ENCODE results near the gene SPPL2B.

Gene SPPL2B

GRCh38 chr19:2302319-2303210 is 25.9 kb upstream of the SPPL2B start:
- no peak for DNase-seq

DNA sequence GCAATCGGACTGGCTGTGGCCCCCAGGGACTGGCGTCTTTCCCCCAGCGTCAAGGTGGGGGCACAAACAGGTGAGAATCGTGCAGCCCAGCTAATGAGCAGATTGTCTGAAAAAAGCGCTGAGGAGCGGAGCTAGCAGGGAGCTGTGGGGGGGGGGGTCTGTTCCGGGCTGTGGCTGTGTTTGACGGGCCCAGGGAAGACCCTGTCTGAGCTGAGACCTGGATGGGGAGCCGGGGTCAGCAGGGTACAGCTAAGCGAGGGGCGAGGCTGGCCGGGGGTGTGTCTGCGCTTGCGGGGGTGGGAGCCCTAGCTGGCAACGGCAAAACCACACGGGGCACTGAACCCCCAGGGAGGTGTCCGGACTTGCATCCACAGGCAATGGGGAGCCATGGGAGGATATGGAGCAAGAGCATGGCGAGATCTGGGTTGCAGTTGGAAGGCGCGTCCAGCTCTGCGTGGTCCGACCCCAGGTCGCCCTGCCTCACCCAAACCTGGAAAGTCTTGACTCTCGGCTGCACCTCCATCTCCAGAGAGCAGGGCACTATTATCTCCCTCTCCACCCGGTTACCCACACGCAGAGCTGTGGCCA is 25.2 kb upstream of the SPPL2B start:
- DNase-seq: no peak

- no peak for DNase-seq
Measured at GRCh38 chr19:2305452-2306280, 22.8 kb upstream of the SPPL2B start.

- DNase-seq: no peak
Measured at GRCh38 chr19:2306281-2306806, 22.1 kb upstream of the SPPL2B start.

GRCh38 chr19:2306971-2307370 is 21.5 kb upstream of the SPPL2B start:
- no peak for DNase-seq

- DNase-seq: no peak
Measured at GRCh38 chr19:2307518-2308012, 20.9 kb upstream of the SPPL2B start.

DNA sequence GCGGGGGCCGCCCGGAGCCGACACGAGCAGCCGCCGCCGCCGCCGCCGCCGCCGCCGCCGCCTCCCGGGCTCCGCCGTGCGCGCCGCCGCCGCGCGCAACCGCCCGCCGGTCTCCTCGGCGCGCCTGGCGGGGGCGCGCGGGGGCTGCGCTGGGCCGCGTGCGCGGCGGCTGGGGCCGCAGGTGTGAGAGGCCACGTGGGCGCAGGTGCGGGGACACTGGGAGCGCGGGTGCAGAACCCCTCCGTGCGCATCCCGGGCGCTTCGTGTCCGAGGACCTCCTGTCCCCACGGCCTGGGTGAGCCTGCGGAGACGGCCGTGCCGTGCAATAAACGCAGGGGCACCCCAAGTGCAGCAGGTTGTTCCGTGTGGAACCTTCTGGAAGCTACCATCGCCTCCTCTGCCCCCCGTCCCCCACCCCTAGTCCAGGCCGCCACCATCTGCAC is 20.3 kb upstream of the SPPL2B start, which contains the start of gene LINGO3:
Gene LINGO3, minus strand, starts transcription at position 41 of the 443 bp plus-strand sequence. CDS start 16,378 bp downstream, outside the sequence.
- no peak for DNase-seq

DNA sequence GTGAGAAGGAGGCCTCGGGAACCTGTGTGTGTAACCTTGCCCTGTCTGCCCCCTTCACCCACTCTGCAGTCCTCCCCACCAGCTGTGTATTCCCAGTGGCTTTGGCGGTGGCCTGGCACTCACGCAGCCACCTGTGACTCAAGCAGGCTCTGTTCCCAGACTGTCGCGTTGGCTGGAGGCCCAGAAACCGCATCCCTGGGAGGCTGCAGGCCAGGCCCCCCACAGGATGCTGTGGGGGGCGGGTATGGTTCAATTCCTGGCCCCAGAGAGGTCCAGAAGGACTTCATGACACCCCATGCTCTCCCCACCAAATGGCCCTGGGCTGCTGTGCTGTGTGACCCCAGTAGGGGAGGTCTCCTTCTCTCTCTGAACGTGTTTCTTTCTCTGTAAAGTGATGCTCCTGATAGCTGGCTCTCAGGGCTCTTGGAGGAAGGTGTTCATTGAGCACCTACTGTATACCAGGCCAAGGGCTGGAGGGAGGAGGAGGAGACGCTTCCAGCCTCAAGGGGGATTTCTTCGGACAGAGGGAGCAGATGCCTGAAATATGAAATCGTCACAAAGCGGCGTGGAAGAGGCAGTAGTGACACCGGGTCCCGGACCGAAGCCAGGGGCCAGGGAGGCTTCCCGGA is 18.6 kb upstream of the SPPL2B start:
- no peak for DNase-seq

DNA sequence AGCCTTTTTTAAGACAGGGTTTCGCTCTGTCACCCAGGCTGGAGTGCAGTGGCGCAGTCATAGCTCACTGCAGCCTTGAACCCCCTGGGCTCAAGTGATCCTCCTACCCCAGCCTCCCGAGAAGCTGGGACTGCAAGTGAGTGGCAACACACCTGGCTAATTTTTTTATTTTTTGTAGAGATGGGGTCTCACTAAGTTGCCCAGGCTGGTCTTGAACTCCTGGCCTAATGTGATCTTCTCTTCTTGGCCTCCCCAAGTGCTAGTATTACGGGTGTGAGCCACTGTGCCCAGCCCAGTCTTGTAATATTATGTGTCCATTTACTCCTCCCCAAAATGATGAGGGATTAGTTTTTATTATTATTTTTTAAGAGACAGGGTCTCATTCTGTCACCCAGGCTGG is 17.4 kb upstream of the SPPL2B start:
- DNase-seq: no peak

- DNase-seq: no peak
Measured at GRCh38 chr19:2312820-2313501, 15.5 kb upstream of the SPPL2B start.

- no peak for DNase-seq
Measured at GRCh38 chr19:2315121-2315817, 13.2 kb upstream of the SPPL2B start.

DNA sequence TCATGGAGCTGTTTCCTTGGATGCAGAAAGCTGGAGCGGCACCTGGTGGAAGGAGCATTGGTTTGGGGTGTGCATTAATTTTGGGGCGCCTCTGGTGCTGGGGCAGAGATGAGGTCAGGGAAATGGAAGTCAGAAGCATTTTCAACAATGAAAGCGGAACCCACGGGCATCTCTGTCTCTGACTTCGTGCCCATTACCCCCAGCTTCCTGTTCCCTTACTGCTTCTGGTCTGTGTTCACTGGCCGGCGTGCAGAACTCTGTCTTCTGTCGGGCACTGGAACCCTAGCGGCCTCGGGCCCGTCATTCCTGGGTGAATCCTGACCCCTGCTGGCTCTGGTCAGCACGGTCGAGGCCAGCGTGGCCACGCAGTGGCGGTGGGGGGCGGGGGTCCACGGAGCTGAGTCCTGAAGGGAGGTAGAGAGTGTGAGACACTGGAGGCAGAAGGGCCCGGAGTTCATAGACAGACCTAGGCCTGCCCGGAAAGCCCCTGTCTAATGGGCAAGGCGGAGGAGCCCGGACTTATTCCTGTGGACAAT is 12.6 kb upstream of the SPPL2B start:
- no peak for DNase-seq

DNA sequence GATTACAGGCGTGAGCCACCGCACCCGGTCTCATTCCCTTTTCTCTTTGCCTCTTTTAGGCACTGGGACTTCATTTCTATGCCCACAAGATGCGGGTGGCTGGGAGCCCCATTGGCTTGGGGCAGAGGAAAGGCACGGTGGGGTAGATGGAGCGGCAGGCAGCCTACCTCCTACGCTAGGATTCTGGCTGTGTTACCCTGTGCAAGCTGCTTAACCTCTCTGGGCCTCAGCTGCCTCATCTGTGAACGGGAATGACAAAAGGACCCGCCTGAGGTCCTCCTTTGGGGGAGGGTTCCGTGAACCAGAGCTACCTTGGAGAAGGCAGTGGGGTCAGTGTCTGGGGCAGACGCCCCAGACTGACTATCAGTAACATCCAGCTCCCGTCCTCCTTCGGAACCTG is 11.2 kb upstream of the SPPL2B start:
- no peak for DNase-seq

- DNase-seq: no peak
Measured at GRCh38 chr19:2317756-2318155, 10.7 kb upstream of the SPPL2B start.

GRCh38 chr19:2318923-2319322 is 9.6 kb upstream of the SPPL2B start:
- no peak for DNase-seq

GRCh38 chr19:2319551-2319950 is 8.9 kb upstream of the SPPL2B start:
- no peak for DNase-seq

DNA sequence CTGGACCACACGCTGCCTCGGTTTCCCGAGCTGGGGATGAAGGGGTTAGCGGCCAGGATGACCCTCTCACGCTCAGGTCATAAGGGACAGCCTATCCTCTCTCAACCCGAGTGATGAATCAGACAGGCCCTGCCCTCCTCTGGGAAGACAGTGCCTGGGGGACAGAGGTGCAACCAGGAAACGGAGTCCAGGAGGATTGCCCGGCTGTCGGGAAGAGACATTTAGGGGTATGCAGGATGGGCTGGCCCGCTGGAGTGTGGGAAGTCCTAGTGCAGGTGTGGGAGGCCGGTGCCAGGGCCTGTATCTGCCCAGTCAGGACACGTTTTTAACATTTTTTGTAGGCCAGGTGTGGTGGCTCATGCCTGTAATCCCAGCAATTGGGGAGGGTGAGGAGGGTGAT is 8.4 kb upstream of the SPPL2B start:
- DNase-seq: no peak

DNA sequence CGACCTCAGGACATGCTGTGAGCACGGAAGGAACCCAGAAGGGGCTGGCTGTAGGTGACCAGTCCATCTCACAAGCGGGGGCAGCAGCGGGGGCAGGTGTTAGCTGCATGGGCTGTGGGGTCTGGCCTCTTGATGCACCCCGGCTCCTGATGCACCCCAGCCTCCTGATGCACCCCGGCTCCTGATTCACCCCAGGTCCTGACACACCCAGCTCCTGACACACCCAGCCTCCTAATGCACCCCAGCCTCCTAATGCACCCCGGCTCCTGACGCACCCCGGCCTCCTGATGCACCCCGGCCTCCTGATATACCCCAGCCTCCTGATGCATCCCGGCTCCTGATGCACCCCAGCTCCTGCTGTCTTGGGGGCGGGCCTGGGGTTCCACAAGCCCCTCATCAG is 7.5 kb upstream of the SPPL2B start:
- no peak for DNase-seq

DNA sequence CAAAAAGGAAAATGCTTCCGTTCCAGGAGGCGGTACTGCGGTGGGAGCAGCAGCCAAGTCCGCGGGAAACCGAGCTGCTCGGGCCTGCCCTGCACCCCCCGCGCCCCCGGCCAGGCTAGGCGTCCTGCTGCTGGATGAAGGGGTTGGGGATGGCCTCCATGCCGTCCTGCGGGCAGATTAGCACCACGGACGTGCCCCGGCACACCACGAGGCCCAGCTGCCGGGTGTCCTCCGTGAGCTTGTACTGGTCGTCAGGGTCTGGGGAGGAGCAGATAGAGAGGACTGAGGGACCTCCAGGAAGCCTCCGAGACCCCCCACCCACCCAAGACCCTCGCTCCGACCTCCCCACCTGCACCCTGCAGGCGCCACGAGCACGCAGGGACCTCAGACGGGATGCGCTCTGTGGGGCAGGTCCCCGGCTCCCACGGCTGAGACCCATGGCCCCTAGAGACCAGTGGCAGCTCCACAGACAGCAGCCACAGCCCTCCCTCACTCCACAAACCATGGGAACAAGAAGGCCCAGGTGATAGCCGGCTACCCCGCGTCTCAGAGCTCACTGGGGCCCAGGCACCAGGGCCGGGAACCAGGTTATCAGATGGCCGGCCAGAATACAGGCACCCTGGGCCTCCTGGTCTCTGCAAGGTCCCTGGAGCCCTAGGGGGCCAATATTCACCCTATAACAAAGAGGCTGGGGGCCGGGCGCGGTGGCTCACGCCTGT is 6.8 kb upstream of the SPPL2B start:
- DNase-seq: no peak

GRCh38 chr19:2323707-2324106 is 4.8 kb upstream of the SPPL2B start:
- DNase-seq: no peak

All from effector CD4-positive, alpha-beta T cell (primary cell).